ENCODE measurements around the gene PACS2.
"Not testable (repeated sequence)": the region's sequence is repeated elsewhere in the genome, so short reads cannot be mapped to it uniquely, and the experiment has no call there.

The PACS2 gene

GRCh38 chr14:105299654-105300541, 14.7 kb upstream of the PACS2 start:
- peaks cover 55% of the 10 kb centered on the region for H3K79me2 ChIP-seq (ENCODE audit: insufficient read depth, low read length)
- H4K20me1 ChIP-seq (ENCODE audit: insufficient read depth, low read length, poor library complexity, severe bottlenecking), result peaks cover 13% of the 10 kb centered on the region
- H3K4me1 ChIP-seq (ENCODE audit: insufficient read depth, low read length, poor library complexity, severe bottlenecking), result peaks cover 16% of the 10 kb centered on the region
- TF ChIP-seq, protein P1, sequence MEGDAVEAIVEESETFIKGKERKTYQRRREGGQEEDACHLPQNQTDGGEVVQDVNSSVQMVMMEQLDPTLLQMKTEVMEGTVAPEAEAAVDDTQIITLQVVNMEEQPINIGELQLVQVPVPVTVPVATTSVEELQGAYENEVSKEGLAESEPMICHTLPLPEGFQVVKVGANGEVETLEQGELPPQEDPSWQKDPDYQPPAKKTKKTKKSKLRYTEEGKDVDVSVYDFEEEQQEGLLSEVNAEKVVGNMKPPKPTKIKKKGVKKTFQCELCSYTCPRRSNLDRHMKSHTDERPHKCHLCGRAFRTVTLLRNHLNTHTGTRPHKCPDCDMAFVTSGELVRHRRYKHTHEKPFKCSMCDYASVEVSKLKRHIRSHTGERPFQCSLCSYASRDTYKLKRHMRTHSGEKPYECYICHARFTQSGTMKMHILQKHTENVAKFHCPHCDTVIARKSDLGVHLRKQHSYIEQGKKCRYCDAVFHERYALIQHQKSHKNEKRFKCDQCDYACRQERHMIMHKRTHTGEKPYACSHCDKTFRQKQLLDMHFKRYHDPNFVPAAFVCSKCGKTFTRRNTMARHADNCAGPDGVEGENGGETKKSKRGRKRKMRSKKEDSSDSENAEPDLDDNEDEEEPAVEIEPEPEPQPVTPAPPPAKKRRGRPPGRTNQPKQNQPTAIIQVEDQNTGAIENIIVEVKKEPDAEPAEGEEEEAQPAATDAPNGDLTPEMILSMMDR (conservative IDR thresholded peaks at IDR 0.05; ENCODE audit: low read length), result no peak
- no peak for TF ChIP-seq EZH2phosphoT487 (IDR thresholded peaks at IDR 0.05; ENCODE audit: borderline replicate concordance)
- no peaks in the 10 kb centered on the region for H3K36me3 ChIP-seq (ENCODE audit: insufficient read depth, low read length)
- H3F3A ChIP-seq (ENCODE audit: low read depth), result no peaks in the 10 kb centered on the region
- no peaks in the 10 kb centered on the region for H3K27me3 ChIP-seq (ENCODE audit: insufficient read depth, low read length, poor library complexity, severe bottlenecking)
- peak overlapping the region; percentile 96 for H3K4me3 ChIP-seq (ENCODE audit: low read length, poor library complexity, severe bottlenecking)
- peak overlapping the region; percentile 92 for H3K9ac ChIP-seq (ENCODE audit: low read depth, low read length, poor library complexity, severe bottlenecking)
- H3K9me2 ChIP-seq (replicated peaks; ENCODE audit: low read depth, low read length), result no peaks in the 10 kb centered on the region
- H2AFZ ChIP-seq (ENCODE audit: low read length), result peak overlapping the region; percentile 85
- H3K9me3 ChIP-seq (ENCODE audit: insufficient read depth, low read depth, low read length), result no peaks in the 10 kb centered on the region
- peak overlapping the region; percentile 93 for H3K4me2 ChIP-seq (ENCODE audit: low read depth, low read length, poor library complexity, severe bottlenecking)

- Histone ChIP-seq H3K4me2 (ENCODE audit: low read depth, low read length, poor library complexity, severe bottlenecking) (peak within 1 kb of the TSS; percentile 93), H3F3A (ENCODE audit: low read depth) (no peaks in the 10 kb centered on the region), H3K9me2 (replicated peaks; ENCODE audit: low read depth, low read length) (no peaks in the 10 kb centered on the region), H3K27me3 (ENCODE audit: insufficient read depth, low read length, poor library complexity, severe bottlenecking) (no peaks in the 10 kb centered on the region), H2AFZ (ENCODE audit: low read length) (peak within 1 kb of the TSS; percentile 95), H3K4me1 (ENCODE audit: insufficient read depth, low read length, poor library complexity, severe bottlenecking) (peaks cover 19% of the 10 kb centered on the region), H3K9ac (ENCODE audit: low read depth, low read length, poor library complexity, severe bottlenecking) (peak within 1 kb of the TSS; percentile 92), H3K9me3 (ENCODE audit: insufficient read depth, low read depth, low read length) (no peaks in the 10 kb centered on the region), H3K36me3 (ENCODE audit: insufficient read depth, low read length) (no peaks in the 10 kb centered on the region), H3K79me2 (ENCODE audit: insufficient read depth, low read length) (peaks cover 47% of the 10 kb centered on the region), H3K4me3 (ENCODE audit: low read length, poor library complexity, severe bottlenecking) (peak within 1 kb of the TSS; percentile 96), H4K20me1 (ENCODE audit: insufficient read depth, low read length, poor library complexity, severe bottlenecking) (peaks cover 6% of the 10 kb centered on the region)
- TF ChIP-seq, protein P1 (conservative IDR thresholded peaks at IDR 0.05; ENCODE audit: low read length), result no peak
- TF ChIP-seq EZH2phosphoT487 (IDR thresholded peaks at IDR 0.05; ENCODE audit: borderline replicate concordance), result no peak
Measured at GRCh38 chr14:105300542-105301102, 13.9 kb upstream of the PACS2 start, which contains the start of gene BRF1. Gene BRF1, minus strand, starts transcription at chr14:105301001. Its CDS starts 372 bp downstream, at chr14:105300629.

- H3K9ac ChIP-seq (ENCODE audit: low read depth, low read length, poor library complexity, severe bottlenecking), result peak overlapping the region; percentile 92
- no peaks in the 10 kb centered on the region for H3K27me3 ChIP-seq (ENCODE audit: insufficient read depth, low read length, poor library complexity, severe bottlenecking)
- H3K4me3 ChIP-seq (ENCODE audit: low read length, poor library complexity, severe bottlenecking), result peak overlapping the region; percentile 96
- TF ChIP-seq, protein P1 (conservative IDR thresholded peaks at IDR 0.05; ENCODE audit: low read length), result no peak
- TF ChIP-seq EZH2phosphoT487 (IDR thresholded peaks at IDR 0.05; ENCODE audit: borderline replicate concordance), result no peak
- H2AFZ ChIP-seq (ENCODE audit: low read length), result peak overlapping the region; percentile 95
- peak overlapping the region; percentile 76 for H3K4me2 ChIP-seq (ENCODE audit: low read depth, low read length, poor library complexity, severe bottlenecking)
- H3F3A ChIP-seq (ENCODE audit: low read depth), result no peaks in the 10 kb centered on the region
- no peaks in the 10 kb centered on the region for H3K9me2 ChIP-seq (replicated peaks; ENCODE audit: low read depth, low read length)
- peaks cover 21% of the 10 kb centered on the region for H3K4me1 ChIP-seq (ENCODE audit: insufficient read depth, low read length, poor library complexity, severe bottlenecking)
- no peaks in the 10 kb centered on the region for H3K9me3 ChIP-seq (ENCODE audit: insufficient read depth, low read depth, low read length)
- no peaks in the 10 kb centered on the region for H3K36me3 ChIP-seq (ENCODE audit: insufficient read depth, low read length)
- peaks cover 6% of the 10 kb centered on the region for H4K20me1 ChIP-seq (ENCODE audit: insufficient read depth, low read length, poor library complexity, severe bottlenecking)
- peaks cover 41% of the 10 kb centered on the region for H3K79me2 ChIP-seq (ENCODE audit: insufficient read depth, low read length)
Measured at GRCh38 chr14:105301103-105301914, 13.2 kb upstream of the PACS2 start.

DNA sequence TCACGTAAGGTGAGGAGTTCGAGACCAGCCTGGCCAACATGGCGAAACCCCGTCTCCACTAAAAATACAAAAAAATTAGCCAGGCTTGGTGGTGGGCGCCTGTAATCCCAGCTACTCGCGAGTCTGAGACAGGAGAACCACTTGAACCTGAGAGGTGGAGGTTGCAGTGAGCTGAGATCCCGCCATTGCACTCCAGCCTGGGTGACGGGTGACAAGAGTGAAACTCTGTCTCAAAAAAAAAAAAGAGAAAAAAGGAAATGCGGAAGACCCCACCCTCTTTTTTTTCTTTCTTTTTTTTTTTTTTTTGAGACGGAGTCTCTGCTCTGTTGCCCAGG, 12.7 kb upstream of the PACS2 start:
- not testable (repeated sequence) for H3K36me3 ChIP-seq (ENCODE audit: insufficient read depth, low read length); H3K27me3 ChIP-seq (ENCODE audit: insufficient read depth, low read length, poor library complexity, severe bottlenecking); H4K20me1 ChIP-seq (ENCODE audit: insufficient read depth, low read length, poor library complexity, severe bottlenecking); H3F3A ChIP-seq (ENCODE audit: low read depth); H3K9me3 ChIP-seq (ENCODE audit: insufficient read depth, low read depth, low read length); H3K9me2 ChIP-seq (replicated peaks; ENCODE audit: low read depth, low read length)
- Histone ChIP-seq H2AFZ (ENCODE audit: low read length) (0 out of 2 replicates have a peak overlapping the region, but pooled peaks have one; percentile 95), H3K4me1 (ENCODE audit: insufficient read depth, low read length, poor library complexity, severe bottlenecking) (peaks cover 21% of the 10 kb centered on the region), H3K4me3 (ENCODE audit: low read length, poor library complexity, severe bottlenecking) (peak overlapping the region; percentile 96), H3K4me2 (ENCODE audit: low read depth, low read length, poor library complexity, severe bottlenecking) (peak overlapping the region; percentile 76), H3K79me2 (ENCODE audit: insufficient read depth, low read length) (peaks cover 35% of the 10 kb centered on the region), H3K9ac (ENCODE audit: low read depth, low read length, poor library complexity, severe bottlenecking) (peak overlapping the region; percentile 31)
